ENCODE measurements around the gene TRPM2. TPM values are rescaled to one million over a fixed set of nuclear protein-coding genes. Genes with fewer than 3 reads are reported as not detected.

TRPM2 gene
- total RNA-seq, 2 experiments from 2014 or later, result 35.6 to 40.9 TPM

DNA sequence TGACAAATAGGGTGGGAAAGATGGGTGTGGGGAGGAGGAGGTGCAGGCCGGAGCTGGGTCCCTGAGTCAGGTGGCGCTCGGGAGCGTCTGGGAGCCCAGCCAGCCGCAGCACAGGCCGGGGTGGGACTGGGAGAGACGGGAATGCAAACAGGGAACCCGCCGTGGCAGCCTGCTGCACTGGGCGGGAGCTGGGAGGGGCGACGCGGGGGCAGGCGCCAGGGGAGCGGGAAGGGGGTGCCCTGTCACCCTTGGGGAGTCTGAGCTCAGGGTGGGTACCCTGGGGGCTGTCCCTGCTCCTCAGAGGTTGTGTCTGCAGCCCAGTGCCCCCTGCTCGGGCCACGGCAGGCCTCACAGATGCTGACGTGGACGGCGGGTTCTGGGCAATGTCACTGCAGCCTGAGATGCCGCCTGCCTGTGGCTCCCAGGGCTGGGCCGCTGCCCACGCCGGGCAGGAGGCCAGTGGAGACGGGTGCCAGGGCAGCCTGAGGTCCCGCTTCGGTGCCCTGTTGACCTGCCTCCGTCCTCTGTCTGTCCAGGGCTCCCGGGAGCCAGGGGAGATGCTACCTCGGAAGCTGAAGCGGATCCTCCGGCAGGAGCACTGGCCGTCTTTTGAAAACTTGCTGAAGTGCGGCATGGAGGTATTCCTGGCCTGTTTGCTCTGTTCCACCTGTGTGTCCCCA, 85.2 kb downstream of the TRPM2 start:
- Mint-ChIP-seq H3K4me3 (no peak overlapping the region), H3K9me3 (ENCODE audit: insufficient read depth) (no peaks in the 10 kb centered on the region), H3K4me1 (ENCODE audit: low read depth) (no peaks in the 10 kb centered on the region), H3K36me3 (ENCODE audit: low read depth) (peaks cover 3% of the 10 kb centered on the region), H3K27ac (no peak overlapping the region), H3K27me3 (ENCODE audit: low read depth) (no peaks in the 10 kb centered on the region)
- ChIA-PET CTCF (no interaction called here), POLR2A (no interaction called here)
- ATAC-seq (no peak), DNase-seq (no peak)

DNA sequence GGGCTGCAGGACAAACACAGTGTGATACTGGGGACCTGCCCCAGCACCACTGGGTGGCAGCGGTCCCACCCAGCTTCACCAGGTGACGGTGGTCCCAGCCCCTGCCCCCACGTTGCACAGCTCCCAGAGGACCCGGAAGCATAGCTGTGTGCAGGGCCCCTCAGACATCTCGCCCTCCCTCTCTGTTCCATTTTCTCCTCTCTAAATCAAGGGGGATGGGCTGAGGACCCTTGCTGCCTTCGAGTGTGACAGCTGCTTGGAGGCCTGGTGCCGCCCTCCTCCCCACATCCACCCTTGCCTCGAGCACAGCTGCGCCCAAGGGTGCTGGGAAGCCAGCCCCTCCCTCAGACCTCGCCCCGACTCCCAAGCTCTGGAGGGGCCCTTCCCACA, 85.8 kb downstream of the TRPM2 start:
- Mint-ChIP-seq H3K27me3 (ENCODE audit: low read depth) (no peaks in the 10 kb centered on the region), H3K4me1 (ENCODE audit: low read depth) (no peaks in the 10 kb centered on the region), H3K36me3 (ENCODE audit: low read depth) (peaks cover 3% of the 10 kb centered on the region), H3K4me3 (no peak overlapping the region), H3K27ac (no peak overlapping the region), H3K9me3 (ENCODE audit: insufficient read depth) (no peaks in the 10 kb centered on the region)
- POLR2A ChIA-PET, result no interaction called here
- CTCF ChIA-PET, result no interaction called here
- DNase-seq (no peak), ATAC-seq (no peak)

DNA sequence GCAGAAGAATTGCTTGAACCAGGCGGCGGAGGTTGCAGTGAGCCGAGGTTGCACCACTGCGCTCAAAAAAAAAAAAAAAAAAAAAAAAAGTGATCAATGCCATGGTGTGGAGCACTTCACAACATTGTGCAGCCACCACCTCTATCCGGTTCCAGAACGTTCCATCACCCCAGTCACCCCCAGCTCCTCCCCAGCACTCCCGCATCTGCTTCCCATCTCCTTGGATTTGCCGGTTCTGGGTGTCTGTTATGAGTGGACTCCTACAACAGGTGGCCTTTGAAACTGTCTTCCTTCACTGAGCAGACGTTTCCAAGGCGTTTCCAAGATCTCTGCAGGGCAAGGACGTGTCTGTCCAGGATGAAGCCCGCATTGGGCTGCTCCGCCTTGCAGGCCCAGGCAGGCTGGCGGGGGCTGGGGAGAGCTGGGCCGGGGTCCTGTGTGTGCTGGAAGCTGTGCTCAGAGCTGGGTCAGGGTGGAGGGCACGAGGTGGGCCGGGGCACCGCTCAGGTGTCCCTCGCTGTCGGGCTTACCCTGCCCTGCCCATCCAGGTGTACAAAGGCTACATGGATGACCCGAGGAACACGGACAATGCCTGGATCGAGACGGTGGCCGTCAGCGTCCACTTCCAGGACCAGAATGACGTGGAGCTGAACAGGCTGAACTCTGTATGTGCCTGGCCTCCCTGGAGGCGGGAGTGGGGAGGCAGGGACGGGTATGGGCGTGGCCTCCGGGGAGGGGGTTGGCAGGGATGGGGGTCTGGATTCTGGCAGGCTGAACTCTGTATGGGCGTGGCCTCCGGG, 87.0 kb downstream of the TRPM2 start:
- Mint-ChIP-seq H3K4me1 (ENCODE audit: low read depth) (no peaks in the 10 kb centered on the region), H3K27me3 (ENCODE audit: low read depth) (no peaks in the 10 kb centered on the region), H3K27ac (no peak overlapping the region), H3K36me3 (ENCODE audit: low read depth) (peaks cover 3% of the 10 kb centered on the region), H3K9me3 (ENCODE audit: insufficient read depth) (no peaks in the 10 kb centered on the region), H3K4me3 (no peak overlapping the region)
- no peak for ATAC-seq
- ChIA-PET CTCF (no interaction called here), POLR2A (interaction anchor here (1.5 kb wide), 1 partner anchor 10 kb away, joined by 4 read pairs; no protein-coding TSS in a partner anchor)
- no peak for DNase-seq

DNA sequence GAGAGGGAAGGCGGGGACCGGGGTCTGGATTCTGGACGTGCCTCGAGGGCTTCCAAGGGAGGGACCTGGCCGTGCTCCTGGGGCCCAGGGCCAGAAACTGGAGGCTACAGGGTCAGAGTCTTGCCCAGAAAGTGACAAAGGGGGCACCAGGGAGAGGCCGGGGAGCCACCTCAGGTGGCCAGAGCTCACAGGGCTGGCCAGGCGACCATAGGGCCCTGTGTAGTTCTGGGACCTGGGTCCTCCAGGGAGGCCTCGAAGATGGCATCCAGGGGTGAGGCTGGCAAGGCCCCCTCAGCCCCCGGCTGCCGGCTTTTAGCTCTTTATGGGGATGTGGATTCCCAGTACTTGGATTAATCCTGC, 87.6 kb downstream of the TRPM2 start:
- H3K27me3 Mint-ChIP-seq (ENCODE audit: low read depth), result no peaks in the 10 kb centered on the region
- H3K36me3 Mint-ChIP-seq (ENCODE audit: low read depth), result no peaks in the 10 kb centered on the region

DNA sequence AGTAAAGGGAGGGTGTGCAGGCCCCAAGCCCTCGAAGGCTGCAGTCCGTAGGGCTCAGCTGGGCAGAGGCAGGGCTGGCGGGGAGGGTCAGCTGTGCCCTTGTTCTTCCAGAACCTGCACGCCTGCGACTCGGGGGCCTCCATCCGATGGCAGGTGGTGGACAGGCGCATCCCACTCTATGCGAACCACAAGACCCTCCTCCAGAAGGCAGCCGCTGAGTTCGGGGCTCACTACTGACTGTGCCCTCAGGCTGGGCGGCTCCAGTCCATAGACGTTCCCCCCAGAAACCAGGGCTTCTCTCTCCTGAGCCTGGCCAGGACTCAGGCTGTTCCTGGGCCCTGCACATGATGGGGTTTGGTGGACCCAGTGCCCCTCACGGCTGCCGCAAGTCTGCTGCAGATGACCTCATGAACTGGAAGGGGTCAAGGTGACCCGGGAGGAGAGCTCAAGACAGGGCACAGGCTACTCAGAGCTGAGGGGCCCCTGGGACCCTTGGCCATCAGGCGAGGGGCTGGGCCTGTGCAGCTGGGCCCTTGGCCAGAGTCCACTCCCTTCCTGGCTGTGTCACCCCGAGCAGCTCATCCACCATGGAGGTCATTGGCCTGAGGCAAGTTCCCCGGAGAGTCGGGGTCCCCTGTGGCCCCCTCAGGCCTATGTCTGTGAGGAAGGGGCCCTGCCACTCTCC, 88.3 kb downstream of the TRPM2 start:
- Mint-ChIP-seq H3K4me1 (ENCODE audit: low read depth) (no peaks in the 10 kb centered on the region), H3K36me3 (ENCODE audit: low read depth) (no peaks in the 10 kb centered on the region), H3K9me3 (ENCODE audit: insufficient read depth) (no peaks in the 10 kb centered on the region), H3K4me3 (no peak overlapping the region), H3K27me3 (ENCODE audit: low read depth) (no peaks in the 10 kb centered on the region), H3K27ac (no peak overlapping the region)
- ChIA-PET CTCF (no interaction called here), POLR2A (interaction anchor here (1.5 kb wide), 1 partner anchor 11 kb away, joined by 4 read pairs; no protein-coding TSS in a partner anchor)
- ATAC-seq (no peak), DNase-seq (no peak)

More for the DNA sequence above, 87.6 kb downstream of the TRPM2 start:
- POLR2A ChIA-PET, result interaction anchor here (1.5 kb wide), 1 partner anchor 10 kb away, joined by 4 read pairs; no protein-coding TSS in a partner anchor
- no peak overlapping the region for H3K27ac Mint-ChIP-seq
- ATAC-seq (no peak), DNase-seq (no peak)
- no peaks in the 10 kb centered on the region for H3K4me1 Mint-ChIP-seq (ENCODE audit: low read depth)
- no peak overlapping the region for H3K4me3 Mint-ChIP-seq
- CTCF ChIA-PET, result no interaction called here
- H3K9me3 Mint-ChIP-seq (ENCODE audit: insufficient read depth), result no peaks in the 10 kb centered on the region

DNA sequence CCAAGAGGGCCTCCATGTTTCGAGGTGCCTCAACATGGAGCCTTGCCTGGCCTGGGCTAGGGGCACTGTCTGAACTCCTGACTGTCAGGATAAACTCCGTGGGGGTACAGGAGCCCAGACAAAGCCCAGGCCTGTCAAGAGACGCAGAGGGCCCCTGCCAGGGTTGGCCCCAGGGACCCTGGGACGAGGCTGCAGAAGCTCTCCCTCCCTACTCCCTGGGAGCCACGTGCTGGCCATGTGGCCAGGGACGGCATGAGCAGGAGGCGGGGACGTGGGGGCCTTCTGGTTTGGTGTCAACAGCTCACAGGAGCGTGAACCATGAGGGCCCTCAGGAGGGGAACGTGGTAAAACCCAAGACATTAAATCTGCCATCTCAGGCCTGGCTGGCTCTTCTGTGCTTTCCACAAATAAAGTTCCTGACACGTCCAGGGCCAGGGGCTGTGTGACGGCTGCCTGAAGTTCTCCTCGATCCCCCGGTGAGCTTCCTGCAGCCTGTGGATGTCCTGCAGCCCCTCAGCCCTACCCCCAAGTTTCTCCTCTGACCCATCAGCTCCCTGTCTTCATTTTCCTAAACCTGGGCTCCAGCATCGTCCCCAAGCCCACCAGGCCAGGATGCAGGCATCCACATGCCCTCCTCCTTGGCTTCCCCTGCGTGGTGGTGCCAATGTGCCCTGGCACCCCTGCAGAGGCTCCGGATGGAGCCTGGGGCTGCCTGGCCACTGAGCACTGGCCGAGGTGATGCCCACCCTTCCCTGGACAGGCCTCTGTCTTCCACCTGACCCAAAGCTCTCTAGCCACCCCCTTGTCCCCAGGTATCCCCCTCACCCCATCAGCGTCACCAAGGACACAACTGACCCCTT, 89.1 kb downstream of the TRPM2 start:
- no peak overlapping the region for H3K27ac Mint-ChIP-seq
- no peaks in the 10 kb centered on the region for H3K9me3 Mint-ChIP-seq (ENCODE audit: insufficient read depth)
- H3K27me3 Mint-ChIP-seq (ENCODE audit: low read depth), result peaks cover 4% of the 10 kb centered on the region
- H3K4me3 Mint-ChIP-seq, result no peak overlapping the region
- ChIA-PET CTCF (no interaction called here), POLR2A (no interaction called here)
- H3K4me1 Mint-ChIP-seq (ENCODE audit: low read depth), result no peaks in the 10 kb centered on the region
- H3K36me3 Mint-ChIP-seq (ENCODE audit: low read depth), result no peaks in the 10 kb centered on the region
- DNase-seq, result no peak
- ATAC-seq, result no peak

DNA sequence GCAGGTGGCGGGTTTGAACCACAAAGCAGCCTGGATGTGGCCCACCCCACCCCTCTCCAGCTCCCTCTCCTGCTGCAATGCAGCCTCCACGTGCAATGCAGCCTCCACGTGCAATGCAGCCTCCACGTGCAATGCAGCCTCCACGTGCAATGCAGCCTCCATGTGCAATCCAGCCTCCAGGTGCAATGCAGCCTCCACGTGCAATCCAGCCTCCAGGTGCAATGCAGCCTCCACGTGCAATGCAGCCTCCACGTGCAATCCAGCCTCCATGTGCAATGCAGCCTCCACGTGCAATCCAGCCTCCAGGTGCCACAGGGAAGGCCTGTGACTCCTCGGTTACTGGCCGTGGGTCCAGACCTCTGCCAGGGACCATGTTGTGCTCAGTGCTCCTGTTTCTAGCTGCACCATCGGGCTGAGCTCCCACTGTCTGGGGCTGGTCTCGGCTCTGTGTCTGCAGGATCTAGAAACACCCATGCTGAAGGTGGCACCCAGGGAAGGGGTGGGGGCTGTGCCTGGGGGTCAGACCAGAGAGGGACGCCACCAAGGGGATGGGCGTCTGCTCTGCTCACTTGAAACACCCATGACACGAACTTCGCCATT, 90.0 kb downstream of the TRPM2 start:
- Mint-ChIP-seq H3K4me1 (ENCODE audit: low read depth) (no peaks in the 10 kb centered on the region), H3K36me3 (ENCODE audit: low read depth) (no peaks in the 10 kb centered on the region), H3K27ac (no peak overlapping the region), H3K9me3 (ENCODE audit: insufficient read depth) (no peaks in the 10 kb centered on the region), H3K4me3 (no peak overlapping the region), H3K27me3 (ENCODE audit: low read depth) (peaks cover 7% of the 10 kb centered on the region)
- DNase-seq, result no peak
- ChIA-PET CTCF (no interaction called here), POLR2A (no interaction called here)
- no peak for ATAC-seq

DNA sequence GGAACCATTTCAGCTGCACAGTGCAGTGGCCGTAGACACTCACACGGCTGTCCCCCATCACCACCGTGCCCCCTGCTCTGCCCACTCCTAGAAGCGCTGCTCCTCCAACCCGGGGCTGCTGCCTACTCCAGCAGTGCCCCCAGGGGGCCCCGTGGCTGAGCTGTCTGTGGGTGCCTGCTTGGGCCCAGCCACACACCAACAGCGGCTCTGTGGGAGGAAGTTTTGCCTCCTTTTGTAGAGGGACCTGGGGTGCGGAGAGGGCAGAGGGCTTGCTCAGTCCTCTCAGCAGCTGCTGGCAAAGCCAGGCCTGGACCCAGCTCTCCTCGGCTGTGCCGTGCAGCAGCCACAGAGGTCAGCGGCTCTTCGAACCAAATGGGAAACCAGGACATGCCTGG, 90.5 kb downstream of the TRPM2 start:
- no peak overlapping the region for H3K4me3 Mint-ChIP-seq
- DNase-seq, result no peak
- CTCF ChIA-PET, result interaction anchor here (1.0 kb wide), 1 partner anchor 349 kb away, joined by 4 read pairs; no protein-coding TSS in a partner anchor
- H3K4me1 Mint-ChIP-seq (ENCODE audit: low read depth), result no peaks in the 10 kb centered on the region
- no peak for ATAC-seq
- POLR2A ChIA-PET, result no interaction called here
- H3K27ac Mint-ChIP-seq, result no peak overlapping the region
- H3K9me3 Mint-ChIP-seq (ENCODE audit: insufficient read depth), result no peaks in the 10 kb centered on the region
- no peaks in the 10 kb centered on the region for H3K36me3 Mint-ChIP-seq (ENCODE audit: low read depth)
- H3K27me3 Mint-ChIP-seq (ENCODE audit: low read depth), result peaks cover 7% of the 10 kb centered on the region

DNA sequence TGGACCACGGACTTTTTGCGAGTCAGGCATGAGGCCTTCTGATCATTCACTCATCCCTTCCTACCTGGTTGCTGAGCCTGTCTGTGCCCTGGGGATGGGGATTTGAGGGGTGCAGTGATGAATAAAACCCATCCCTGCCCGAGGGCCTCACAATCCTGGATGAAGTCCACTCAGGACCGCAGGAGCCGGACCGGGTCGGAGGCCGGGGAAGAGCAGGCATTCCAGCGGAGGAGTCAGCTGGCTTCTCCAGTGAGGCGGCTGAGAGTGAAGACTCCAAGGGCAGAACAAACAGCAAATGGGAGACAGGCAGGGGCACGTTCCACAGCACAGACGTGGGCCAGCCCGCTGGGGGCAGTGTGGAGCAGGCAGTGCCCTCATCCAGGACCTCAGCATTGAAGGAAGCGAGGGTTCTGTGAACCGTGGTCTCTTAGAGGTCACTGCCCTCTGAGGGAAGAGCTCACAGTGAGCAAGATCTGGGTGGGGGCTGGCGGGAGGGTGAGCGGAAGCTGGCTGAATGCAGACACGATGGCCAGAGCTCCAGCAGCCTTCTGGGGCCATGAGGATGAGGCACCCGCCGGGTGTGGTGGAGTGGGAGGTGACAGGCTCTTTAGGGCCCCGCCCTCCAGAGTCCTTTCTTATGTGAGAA, 91.0 kb downstream of the TRPM2 start:
- no peaks in the 10 kb centered on the region for H3K36me3 Mint-ChIP-seq (ENCODE audit: low read depth)
- no peak overlapping the region for H3K4me3 Mint-ChIP-seq
- no peak overlapping the region for H3K27ac Mint-ChIP-seq
- H3K9me3 Mint-ChIP-seq (ENCODE audit: insufficient read depth), result no peaks in the 10 kb centered on the region
- peaks cover 7% of the 10 kb centered on the region for H3K27me3 Mint-ChIP-seq (ENCODE audit: low read depth)
- ATAC-seq, result no peak
- H3K4me1 Mint-ChIP-seq (ENCODE audit: low read depth), result no peaks in the 10 kb centered on the region
- CTCF ChIA-PET, result interaction anchor here (1.0 kb wide), 1 partner anchor 349 kb away, joined by 4 read pairs; no protein-coding TSS in a partner anchor
- POLR2A ChIA-PET, result no interaction called here
- no peak for DNase-seq

DNA sequence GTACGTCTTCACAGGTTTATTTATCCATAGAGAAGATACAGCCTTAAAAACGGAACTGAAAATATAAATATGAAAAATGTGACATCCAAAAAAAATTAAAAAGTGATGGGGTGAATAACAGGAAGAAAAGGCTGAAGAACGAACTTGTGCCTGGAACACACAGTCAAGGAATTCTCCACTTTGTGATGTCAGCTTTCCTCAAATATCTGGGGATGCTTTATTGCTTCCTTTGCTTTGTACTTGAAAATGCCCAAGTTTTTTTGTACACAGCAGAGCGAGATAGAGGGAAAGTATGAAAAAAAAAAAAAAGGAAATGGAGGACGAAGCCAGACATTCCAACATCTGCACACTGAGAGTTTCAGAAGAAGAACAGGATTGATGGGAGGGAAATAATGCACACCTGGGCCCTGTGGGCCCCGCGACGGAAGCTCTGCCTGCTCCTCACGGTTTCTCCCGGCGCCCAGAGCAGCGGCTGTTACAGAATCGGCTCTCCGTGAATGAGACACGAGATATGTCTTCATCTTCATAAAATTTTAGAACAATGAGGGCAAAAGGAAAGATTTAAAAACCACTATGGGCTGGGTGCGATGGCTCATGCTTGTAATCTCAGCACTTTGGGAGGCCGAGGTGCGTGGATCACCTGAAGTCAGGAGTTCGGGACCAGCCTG, 91.9 kb downstream of the TRPM2 start:
- no peak for DNase-seq
- POLR2A ChIA-PET, result no interaction called here
- Mint-ChIP-seq H3K4me3 (no peak overlapping the region), H3K36me3 (ENCODE audit: low read depth) (no peaks in the 10 kb centered on the region), H3K4me1 (ENCODE audit: low read depth) (no peaks in the 10 kb centered on the region), H3K27ac (no peak overlapping the region), H3K9me3 (ENCODE audit: insufficient read depth) (no peaks in the 10 kb centered on the region), H3K27me3 (ENCODE audit: low read depth) (peaks cover 7% of the 10 kb centered on the region)
- no peak for ATAC-seq
- CTCF ChIA-PET, result no interaction called here
